ENCODE measurements around the gene CDH20.

The CDH20 gene
- 0 to 0.23 (median 0.06) reads per million in 18 experiments for total RNA-seq

GRCh38 chr18:61333271-61333745, at the start of gene CDH20:
TSS of gene CDH20 (plus strand) at chr18:61333430.
- no peak for DNase-seq

DNA sequence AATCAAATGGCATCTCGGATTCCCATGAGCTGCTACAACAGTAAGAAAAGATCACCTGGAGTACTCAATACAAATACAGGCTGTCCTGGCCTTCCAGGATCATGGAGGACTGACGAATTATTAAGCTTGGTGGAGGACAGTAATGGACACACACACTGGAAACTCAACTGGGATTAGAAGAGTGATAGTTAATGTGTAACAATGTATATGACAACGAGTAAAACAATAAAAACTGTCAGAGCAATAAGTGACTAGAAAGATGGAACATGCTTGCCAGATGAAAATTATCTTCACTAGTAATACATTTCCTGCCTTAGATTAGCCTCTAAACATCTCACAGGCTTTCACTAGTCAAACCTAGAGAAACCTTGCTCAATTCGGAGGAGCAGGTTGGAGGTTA, 49.2 kb upstream of the CDH20 start:
- DNase-seq: no peak

DNA sequence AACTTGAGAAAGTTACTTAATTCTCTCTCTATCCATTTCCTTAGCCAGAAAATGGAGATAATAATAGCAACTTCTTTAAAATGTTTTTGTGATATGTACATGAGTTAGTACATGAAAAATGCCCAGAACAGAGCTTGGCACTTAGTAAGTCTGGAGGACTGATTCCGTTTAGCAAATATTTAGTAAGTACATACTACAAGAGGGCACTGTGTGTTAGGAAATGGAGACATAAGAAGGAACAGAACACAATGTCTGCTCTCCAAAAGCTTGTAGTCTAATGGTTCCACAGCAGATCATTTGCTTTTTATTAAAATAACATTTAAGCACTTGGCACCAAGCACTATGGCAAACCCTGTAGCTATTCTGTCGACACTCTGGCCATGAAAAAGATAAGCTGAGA, 47.5 kb upstream of the CDH20 start:
- no peak for DNase-seq

DNA sequence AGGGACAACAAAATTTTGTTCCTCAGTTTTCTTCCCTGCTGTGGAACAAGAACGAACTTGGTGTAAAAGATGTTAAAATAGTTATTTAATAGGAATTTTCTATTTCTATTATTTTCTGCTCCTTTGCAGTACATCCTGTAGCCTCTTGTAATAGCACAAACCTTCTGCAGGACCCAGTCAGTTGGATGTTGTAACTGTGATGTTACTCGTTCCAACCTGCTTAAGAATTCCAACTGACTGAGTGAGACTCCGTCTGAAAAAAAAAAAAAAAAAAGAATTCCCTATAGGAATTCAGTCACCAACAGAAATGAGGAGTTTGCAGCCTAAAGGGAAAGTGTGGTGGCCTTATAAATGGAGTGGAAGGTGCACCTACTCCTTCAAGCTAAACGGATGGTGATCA, 46.4 kb upstream of the CDH20 start:
- DNase-seq: no peak

DNA sequence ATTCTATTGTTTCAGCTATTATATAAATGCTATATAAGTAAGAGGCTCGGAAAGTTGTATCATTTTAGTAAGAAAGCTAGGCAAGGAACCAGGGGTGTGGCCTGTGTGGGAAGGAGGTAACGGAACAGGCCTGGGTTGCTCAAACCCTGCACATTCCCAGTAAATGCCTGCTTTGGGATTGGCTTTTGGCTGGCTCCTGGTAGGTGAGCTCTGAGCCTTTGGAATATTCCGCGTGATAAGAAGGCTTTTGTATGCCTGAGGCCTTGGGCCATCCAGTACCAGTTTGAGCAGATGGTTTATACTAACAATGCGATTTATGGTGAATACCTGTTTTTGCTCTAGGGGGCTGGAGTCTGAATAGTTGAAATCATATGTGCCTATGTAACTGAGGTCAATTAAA, 42.6 kb upstream of the CDH20 start:
- no peak for DNase-seq

DNA sequence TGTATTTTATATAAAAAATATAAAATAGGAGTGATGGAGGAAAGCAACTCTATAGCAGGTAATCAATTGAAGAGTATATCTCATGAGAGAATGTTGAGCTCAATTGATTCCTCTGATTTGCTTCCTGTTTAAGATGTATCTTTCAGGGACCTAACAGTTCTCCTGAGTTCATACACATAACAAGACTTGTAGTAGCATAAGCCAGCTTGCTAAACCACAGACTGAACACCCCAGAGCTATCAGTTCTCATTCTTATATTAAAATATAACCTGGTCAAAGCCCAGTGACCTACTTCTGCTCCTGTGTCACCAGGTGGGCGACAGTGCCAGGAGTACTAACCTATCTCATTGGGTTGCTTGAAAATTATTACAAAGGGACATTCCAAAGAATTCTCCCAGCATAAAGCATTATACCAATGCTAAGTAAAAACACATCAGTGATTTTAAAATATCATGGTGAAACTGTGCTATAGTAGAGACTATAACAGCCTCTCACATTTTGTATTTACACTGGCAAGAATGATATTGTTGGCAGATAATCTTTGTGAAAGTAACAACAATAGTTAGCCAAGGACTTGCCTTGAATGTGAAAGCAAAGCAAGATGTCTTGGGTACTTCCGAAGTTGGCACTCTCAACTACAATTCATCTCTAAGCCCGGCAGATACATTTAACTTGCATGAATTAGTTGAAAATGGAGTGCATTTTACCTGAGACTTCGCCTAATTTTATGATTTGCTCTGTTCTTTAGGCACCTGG, 40.8 kb upstream of the CDH20 start:
- no peak for DNase-seq

GRCh38 chr18:61295153-61295552, 38.1 kb upstream of the CDH20 start:
- DNase-seq: no peak

DNA sequence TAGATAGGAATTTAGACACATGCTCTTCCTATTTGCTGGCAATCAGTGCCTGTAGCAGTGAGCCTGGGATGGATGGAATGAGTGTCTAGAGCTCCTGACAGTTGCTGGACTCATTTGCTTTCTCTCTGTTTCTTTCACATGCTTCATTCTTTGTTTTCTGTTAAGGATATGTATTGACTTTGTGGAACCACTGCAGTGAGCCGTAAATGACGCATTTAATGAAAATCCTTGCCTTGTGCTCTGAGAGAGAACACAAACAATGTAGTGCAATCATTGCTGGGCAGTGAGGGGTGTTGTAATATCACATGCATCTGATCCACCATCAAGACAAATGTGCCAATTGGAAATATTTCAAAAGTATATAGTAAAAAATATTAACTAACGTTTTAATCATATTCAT, 25.2 kb upstream of the CDH20 start:
- no peak for DNase-seq

DNA sequence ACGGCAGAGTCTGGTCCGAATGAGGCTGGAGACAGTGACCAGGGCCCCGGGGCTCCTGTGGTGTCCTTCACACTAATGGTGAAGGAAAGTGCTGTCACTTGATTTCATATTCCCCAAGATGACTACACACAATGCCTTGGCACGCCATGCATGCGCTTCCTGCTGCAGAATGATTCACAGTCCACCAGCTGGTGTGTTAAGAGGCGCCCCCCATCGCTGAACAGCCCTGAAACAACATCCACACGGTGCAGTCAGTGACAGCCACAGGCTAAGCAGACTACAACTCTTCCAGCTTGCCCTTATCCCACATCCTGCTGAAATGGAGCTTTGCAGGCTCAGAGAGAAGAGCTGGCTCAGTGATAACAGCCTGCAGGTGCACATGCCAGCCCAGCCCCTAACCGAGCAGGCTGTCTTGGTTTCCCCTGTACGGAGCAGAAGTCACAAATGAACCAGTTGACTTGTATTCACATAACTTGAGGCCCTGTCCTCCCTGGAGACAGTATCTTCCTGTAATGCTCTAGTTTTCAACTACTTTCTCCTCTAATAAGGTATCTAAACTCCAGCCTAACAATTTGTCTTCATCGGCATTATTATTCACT, 24.3 kb upstream of the CDH20 start:
- no peak for DNase-seq

- DNase-seq: peak; percentile 3 to 24
Measured at GRCh38 chr18:61322265-61322873, 10.9 kb upstream of the CDH20 start.

DNA sequence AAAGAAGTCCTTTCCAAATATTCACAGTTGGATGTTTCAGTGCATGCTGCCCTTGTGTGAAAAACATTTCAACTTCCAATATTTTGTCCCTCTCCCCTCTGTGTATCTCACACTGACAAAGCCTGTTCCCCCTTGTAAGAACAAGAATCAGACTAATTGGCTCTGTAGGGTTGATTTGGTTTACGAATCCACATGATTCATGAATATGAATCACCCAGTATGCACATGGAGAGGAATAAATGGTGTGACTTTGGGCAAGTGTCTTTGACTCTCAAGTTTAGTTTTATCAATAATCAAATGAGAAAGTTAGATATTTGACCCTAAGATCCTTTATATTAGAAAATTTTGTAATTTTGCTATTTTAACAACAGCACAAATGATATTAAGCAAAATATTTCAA, 9.3 kb upstream of the CDH20 start:
- DNase-seq: no peak

- DNase-seq: no peak
Measured at GRCh38 chr18:61326407-61326806, 6.8 kb upstream of the CDH20 start.

- no peak for DNase-seq
Measured at GRCh38 chr18:61329398-61329797, 3.8 kb upstream of the CDH20 start.

GRCh38 chr18:61331051-61331450, 2.2 kb upstream of the CDH20 start:
- DNase-seq: no peak

- no peak for DNase-seq
Measured at GRCh38 chr18:61333746-61334490, 688 bp downstream of the CDH20 start.

DNA sequence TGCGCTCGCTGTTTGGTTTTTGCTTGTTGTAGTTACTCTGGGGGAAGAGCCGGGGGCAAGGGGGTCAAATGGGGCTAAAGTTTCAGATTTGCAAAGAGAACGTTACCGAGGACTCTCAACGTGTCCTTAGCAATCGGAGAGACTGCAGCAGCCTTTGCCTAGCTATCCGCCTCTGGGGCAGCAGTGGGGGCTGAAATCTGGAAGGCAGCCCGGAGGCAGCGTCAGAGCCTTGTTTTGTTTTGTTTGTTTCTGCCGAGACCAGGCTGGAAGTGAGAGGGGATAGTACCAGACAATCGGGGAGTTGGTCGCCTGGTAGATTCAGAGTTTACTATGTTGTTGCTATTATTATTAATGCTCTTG, 1.2 kb downstream of the CDH20 start:
- no peak for DNase-seq

GRCh38 chr18:61334951-61335683, 1.9 kb downstream of the CDH20 start:
- no peak for DNase-seq

DNA sequence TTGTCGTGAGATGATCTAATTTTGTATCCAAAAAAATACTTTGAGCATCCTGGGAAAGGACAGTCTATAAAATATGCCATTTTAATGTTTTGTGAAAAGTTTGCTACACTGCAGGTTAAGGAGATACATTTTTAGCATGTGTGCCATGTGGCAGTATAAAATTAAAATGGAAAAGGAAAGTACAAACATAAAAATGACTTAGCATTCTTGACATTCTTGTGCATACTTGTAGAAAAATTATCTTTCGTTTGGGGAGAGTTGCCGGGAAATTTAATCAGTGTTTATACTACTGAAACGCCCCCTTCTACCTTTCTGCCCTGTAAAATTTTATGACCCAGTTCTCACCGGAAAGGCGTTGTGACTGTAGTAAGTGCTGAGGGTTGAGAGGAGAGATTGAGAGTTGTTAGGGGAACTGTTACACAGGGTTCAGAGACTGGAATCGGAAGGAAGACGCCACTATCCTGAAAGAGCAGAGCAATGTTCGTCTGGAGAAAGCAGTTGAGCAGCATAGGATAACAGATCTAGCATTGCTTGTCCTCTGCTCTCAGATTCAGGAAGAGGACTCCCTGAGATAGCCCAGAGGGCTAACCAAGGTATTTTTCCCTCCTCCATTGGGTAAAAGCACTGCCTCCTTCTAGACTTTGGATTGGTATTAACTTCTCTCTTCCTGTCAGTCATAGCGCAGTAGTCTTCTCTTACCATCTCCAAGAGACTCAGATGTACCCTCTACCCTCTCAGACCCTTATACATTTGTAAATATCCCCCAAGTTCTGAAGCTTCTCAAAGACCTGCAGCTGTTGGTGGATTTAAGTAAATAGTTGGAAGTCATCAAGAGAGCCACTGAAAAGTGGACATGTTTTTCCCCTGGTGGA, 2.7 kb downstream of the CDH20 start:
- DNase-seq: no peak

GRCh38 chr18:61336766-61337165, 3.5 kb downstream of the CDH20 start:
- no peak for DNase-seq

DNA sequence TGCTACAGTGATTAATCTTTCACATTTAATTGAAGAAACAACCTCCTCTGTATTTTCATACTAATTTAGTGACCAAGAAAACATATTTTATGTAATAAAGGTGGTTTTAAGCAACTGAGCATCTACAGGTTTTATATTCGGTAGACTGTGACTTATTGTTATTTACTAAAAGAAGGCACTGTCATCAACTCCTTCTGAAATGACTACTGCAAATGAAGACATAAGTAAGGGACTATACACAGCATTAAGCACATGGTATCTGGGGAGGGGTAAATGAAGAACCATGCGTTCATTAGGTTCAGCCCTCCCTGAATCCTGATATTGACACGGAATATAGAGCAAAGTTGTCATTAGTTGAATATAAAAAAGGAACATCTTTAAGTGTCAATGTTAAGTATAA, 4.3 kb downstream of the CDH20 start:
- DNase-seq: no peak

GRCh38 chr18:61340148-61340547, 6.9 kb downstream of the CDH20 start:
- no peak for DNase-seq

GRCh38 chr18:61348230-61348629, 15.0 kb downstream of the CDH20 start:
- DNase-seq: no peak

All from inflammatory macrophage (primary cell).